ENCODE measurements around the gene E2F2.

The E2F2 gene

DNA sequence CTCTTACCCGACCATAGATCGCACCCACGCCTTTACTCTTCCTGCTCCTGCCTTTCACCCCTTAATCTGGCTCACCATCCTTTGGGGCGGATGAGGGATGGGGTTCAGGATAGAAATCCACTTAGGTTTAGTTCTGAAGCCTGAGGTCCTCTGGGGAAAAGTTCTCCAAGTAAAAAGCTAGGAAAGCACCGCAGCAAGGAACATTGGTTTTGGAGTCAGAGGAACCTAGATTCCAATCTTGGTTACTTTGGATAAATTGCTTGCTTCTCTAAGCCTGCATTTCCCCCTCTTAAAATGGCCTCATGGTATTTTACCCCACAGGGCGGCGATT lies 46.1 kb downstream of the E2F2 start:
- TF ChIP-seq, protein P1, sequence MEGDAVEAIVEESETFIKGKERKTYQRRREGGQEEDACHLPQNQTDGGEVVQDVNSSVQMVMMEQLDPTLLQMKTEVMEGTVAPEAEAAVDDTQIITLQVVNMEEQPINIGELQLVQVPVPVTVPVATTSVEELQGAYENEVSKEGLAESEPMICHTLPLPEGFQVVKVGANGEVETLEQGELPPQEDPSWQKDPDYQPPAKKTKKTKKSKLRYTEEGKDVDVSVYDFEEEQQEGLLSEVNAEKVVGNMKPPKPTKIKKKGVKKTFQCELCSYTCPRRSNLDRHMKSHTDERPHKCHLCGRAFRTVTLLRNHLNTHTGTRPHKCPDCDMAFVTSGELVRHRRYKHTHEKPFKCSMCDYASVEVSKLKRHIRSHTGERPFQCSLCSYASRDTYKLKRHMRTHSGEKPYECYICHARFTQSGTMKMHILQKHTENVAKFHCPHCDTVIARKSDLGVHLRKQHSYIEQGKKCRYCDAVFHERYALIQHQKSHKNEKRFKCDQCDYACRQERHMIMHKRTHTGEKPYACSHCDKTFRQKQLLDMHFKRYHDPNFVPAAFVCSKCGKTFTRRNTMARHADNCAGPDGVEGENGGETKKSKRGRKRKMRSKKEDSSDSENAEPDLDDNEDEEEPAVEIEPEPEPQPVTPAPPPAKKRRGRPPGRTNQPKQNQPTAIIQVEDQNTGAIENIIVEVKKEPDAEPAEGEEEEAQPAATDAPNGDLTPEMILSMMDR (conservative IDR thresholded peaks at IDR 0.05; ENCODE audit: low read length): no peak
- DNase-seq (ENCODE audit: low read depth): no peak
- peak overlapping the region; percentile 80 for H3K4me3 ChIP-seq (ENCODE audit: low read length)

DNA sequence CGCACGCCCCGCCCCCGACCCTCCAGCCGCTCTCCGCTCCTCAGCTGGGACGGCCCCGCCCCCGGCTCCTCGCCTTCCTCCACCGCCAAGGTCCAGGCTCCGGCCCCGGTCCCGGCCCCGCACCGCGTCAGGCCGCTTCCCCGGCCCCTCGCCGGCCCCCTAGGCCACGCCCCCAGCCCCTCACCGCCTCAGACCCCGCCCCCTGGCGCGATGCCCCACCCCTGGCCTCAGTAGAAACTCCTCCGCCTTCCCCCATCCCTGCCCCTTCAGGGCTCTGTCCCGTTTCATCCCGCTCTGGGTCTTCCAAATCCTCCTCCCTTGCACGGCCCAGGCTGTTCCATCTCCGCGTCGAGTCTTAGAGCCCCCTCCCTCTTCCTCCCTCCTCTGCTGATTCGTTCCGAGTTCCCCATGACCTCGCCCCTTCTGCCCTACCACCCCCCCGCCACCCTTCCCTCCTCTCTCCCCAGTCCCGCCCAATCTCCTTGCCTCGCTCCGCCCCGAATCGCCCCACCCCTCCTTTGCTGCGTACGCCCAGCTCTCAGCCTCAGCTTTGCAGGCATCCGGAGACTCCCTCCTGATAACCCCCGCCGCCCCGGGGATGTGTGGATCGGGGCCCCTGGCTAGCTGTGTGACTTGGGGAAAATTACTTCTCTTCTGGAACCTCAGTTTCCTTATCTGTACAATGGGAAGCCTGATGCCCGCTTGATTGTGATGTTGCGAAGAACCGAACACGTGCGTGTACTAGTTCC lies 46.6 kb downstream of the E2F2 start:
- DNase-seq (ENCODE audit: low read depth): peak; percentile 93
- H3K4me3 ChIP-seq (ENCODE audit: low read length): peak overlapping the region; percentile 80
- TF ChIP-seq, protein P1 (conservative IDR thresholded peaks at IDR 0.05; ENCODE audit: low read length): no peak

DNA sequence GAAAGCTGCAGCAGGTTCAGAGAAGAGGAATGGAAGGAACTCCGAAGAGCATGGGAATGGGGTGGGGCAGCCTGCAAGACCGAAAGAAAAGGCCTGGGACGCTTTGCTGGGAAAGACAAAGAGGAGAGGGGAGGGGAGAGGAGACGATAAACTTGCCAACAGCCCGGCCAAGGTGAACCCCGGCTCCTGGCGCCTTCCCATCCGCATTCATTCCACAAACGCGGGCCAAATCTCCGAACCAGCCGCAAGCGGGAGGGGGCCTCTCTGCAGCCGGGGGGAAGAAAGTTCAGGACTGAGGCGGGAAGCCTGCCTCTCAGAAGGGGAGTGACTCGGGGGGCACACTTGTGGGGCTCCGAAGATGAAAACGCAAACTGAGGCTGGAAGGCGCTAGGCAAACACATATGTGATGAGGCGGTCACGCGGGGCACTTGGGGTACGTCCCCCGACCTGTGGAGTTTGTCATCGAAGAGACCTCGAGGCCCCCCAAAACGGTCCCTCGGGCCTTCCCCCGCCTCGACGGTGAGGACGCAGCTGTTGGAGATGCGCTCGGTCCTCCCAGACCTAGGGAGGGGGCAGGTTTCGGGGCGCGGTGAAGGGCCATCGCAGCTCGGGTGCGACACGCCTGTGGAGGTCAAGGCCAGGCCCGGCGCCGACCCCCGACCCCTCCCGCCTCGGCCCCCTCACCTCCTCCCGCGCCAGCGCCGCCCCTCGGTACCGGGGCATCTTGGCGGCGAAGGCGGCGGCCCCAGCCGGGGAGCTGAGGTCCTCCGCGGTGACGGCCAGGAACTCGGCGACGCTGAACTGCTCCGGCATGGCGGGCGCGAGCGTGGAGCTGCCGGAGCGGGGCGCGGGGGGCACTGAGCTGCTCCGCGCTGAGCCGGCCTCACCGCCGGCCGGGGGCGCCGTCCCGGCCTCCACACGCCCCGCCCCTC lies 47.4 kb downstream of the E2F2 start, which contains the start of gene ASAP3:
Gene ASAP3, minus strand, starts transcription at position 859 of the 932 bp plus-strand sequence. Its CDS starts 46 bp downstream, at position 813.
- TF ChIP-seq, protein P1 (conservative IDR thresholded peaks at IDR 0.05; ENCODE audit: low read length): peak; percentile 26; the same call in 1 of the 2 replicates
- peak; percentile 56 for DNase-seq (ENCODE audit: low read depth)
- peak within 1 kb of the TSS; percentile 80 for H3K4me3 ChIP-seq (ENCODE audit: low read length)

DNA sequence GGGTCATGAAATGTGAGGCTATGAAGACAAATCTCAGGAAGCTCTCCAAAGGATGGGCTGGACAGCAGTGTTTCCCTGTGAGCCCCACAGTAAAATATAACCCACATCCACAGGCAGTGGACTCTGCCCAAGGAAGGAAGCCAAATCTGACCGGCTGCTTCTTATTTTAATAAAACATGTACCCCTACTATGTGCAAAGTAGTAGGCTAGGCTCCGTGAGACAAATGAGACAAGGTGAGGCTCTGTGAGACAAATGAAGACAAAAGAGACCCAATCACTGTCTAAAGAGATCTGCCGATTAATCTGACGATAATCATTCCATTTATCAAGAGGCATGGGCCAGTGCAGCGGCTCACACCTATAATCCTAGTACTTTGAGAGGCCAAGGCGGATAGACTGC lies 49.1 kb downstream of the E2F2 start:
- no peak for DNase-seq (ENCODE audit: low read depth)
- no peak overlapping the region for H3K4me3 ChIP-seq (ENCODE audit: low read length)
- TF ChIP-seq, protein P1 (conservative IDR thresholded peaks at IDR 0.05; ENCODE audit: low read length): no peak

DNA sequence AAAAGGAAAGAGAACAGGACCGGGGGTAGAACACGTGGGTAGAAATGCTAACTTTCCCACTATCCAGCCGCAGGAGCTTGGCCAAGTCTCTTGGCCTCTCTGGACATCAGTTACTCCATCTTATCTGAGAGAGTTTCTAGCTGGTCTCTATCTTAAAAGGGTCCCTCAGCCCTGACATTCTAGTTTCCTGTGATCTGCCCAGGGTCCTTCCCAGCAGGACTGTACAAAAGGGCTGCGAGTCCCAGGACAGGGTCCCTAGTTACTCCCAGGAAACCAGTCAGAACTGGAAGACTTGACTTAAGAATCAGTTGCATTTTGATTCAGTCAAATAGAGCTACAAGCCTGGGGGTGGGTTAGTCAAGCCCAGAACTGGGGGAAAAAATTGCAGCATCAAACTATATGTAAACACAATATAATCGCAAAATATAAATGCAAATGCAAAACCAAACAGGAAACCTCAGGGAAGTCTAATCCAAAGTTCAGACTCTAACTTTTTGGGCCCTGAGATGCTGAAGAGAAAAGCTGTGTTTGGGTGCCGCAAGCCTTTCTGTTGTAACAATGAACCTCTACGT lies 49.9 kb downstream of the E2F2 start:
- DNase-seq (ENCODE audit: low read depth): no peak
- TF ChIP-seq, protein P1 (conservative IDR thresholded peaks at IDR 0.05; ENCODE audit: low read length): no peak
- H3K4me3 ChIP-seq (ENCODE audit: low read length): no peak overlapping the region

DNA sequence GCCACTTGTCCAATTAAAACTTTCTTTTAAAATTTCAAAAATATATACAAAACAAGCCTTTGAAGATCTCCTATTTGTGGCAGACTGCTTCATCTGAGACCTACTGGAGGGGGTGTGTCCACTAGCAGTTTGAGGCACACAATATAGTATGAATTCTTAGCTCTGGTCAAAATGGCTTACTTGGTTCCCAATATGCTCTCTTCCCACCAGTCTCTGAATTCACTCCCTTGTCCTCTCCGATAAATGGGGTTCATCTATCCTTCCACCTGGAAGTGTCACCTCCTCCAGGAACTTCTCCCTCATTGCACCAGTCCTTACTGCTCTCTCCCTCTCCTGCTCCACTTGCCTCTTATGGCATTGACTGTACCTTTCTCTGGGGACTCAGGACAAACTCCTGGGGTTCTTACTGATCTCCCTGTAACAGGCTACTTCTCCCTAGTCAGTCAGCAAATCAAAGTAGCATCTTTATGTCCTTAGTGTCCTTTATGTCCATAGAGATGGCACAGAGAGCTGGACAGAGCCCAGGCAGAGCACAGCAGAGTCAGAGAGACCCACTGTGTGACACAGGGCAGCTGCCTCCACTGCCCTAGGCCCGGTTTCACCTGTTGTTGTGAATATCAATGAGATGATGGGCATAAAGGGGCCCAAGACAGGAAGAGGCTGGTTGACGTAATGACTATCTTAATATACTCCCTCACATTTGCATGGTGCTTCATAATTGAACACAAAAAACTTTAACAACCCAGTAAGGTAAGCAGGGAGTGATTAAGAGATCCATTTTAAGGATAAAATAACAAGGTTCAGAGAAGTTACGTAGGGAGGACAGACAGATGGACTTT lies 50.6 kb downstream of the E2F2 start:
- TF ChIP-seq, protein P1 (conservative IDR thresholded peaks at IDR 0.05; ENCODE audit: low read length): no peak

More for the DNA sequence above, 50.6 kb downstream of the E2F2 start:
- no peak overlapping the region for H3K4me3 ChIP-seq (ENCODE audit: low read length)
- DNase-seq (ENCODE audit: low read depth): no peak
